ENCODE data around the gene HSF4. TPM values are rescaled to one million over a fixed set of nuclear protein-coding genes. Genes with fewer than 3 reads are reported as not detected.
A peak's percentile ranks its signal among the peaks of the same experiment; 100 is the strongest.

HSF4 gene
- total RNA-seq, 4 donors from 2014 or later: 56.5 to 351 (median 102) TPM

DNA sequence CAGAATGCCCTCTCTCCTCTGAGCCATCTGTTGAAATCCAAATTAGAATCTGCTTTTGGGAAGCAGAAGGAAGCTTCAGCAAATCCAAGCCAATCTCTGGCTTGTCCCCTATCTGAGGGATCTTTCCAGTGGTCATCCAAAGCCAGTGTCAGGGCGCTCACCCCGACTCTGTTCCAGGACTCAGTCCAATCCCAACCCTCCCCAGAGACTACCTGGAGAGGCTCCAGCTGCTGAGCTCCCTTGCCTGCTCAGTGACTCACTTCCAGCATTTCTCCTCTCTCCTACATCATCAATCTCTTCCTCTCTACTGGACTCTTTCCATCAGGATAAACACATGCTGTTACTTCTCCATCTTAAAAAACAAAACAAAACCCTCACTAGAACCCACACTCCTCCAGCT is 16.8 kb downstream of the HSF4 start:
- Histone ChIP-seq H3K36me3 (no peaks in the 10 kb centered on the region), H3K4me3 (no peak overlapping the region), H3K27ac (no peak overlapping the region), H3K27me3 (no peaks in the 10 kb centered on the region), H3K4me1 (peaks cover 52% of the 10 kb centered on the region), H3K9me3 (no peaks in the 10 kb centered on the region)
- 63% methylated on average over 2 of the region's 2 CpGs for WGBS
- no peak for TF ChIP-seq POLR2A (IDR thresholded peaks at IDR 0.05)
- TF ChIP-seq EP300 (IDR thresholded peaks at IDR 0.05): no peak
- TF ChIP-seq POLR2AphosphoS5 (IDR thresholded peaks at IDR 0.05): no peak
- TF ChIP-seq, protein P1, sequence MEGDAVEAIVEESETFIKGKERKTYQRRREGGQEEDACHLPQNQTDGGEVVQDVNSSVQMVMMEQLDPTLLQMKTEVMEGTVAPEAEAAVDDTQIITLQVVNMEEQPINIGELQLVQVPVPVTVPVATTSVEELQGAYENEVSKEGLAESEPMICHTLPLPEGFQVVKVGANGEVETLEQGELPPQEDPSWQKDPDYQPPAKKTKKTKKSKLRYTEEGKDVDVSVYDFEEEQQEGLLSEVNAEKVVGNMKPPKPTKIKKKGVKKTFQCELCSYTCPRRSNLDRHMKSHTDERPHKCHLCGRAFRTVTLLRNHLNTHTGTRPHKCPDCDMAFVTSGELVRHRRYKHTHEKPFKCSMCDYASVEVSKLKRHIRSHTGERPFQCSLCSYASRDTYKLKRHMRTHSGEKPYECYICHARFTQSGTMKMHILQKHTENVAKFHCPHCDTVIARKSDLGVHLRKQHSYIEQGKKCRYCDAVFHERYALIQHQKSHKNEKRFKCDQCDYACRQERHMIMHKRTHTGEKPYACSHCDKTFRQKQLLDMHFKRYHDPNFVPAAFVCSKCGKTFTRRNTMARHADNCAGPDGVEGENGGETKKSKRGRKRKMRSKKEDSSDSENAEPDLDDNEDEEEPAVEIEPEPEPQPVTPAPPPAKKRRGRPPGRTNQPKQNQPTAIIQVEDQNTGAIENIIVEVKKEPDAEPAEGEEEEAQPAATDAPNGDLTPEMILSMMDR (IDR thresholded peaks at IDR 0.05): no peak
- DNase-seq (ENCODE audit: low spot score in 2 of 2): no peak

DNA sequence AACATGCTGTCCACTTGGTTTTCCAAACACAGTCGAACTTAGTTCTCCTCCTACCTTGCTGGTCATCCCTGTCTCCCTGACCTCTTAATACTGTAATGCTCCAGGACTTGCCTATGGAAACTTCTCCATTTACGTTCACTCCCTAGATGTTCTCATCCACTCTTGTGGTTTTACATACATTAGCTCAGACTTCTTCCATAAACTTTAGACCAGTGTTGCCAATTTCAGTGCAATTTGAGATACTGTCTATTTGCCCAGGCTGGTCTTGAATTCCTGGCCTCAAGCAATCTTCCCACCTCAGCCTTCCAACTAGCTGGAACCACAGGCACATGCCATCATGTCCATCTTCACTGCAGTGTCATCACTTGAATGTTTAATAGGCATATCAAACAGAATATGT is 17.7 kb downstream of the HSF4 start:
- H3K27me3 ChIP-seq: no peaks in the 10 kb centered on the region
- H3K4me1 ChIP-seq: peaks cover 52% of the 10 kb centered on the region
- H3K36me3 ChIP-seq: no peaks in the 10 kb centered on the region
- H3K27ac ChIP-seq: no peak overlapping the region
- 75% methylated on average over 2 of the region's 2 CpGs for WGBS
- TF ChIP-seq POLR2A (IDR thresholded peaks at IDR 0.05) (no peak), POLR2AphosphoS5 (IDR thresholded peaks at IDR 0.05) (no peak), EP300 (IDR thresholded peaks at IDR 0.05) (no peak)
- TF ChIP-seq, protein P1 (IDR thresholded peaks at IDR 0.05): no peak
- no peaks in the 10 kb centered on the region for H3K9me3 ChIP-seq
- DNase-seq (ENCODE audit: low spot score in 2 of 2): no peak
- H3K4me3 ChIP-seq: no peak overlapping the region

DNA sequence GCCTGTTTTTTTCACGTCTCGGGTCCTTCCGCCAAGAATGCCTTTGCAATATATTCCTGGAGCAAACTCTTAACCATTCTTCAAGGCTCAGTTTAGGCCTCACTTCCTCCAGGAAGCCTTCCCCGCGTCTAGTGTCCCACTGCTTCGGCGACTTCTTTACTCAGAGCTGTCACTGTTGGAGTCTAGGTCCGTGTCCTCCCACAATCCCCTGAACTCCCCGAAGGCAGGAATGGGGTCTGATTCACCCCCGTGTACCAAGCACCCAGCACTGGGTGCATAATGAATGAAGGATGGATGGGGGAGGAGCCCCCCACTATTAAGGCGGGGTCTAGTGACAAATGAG is 18.7 kb downstream of the HSF4 start:
- 10% methylated on average over 11 of the region's 11 CpGs for WGBS
- DNase-seq (ENCODE audit: low spot score in 2 of 2): no peak
- H3K4me3 ChIP-seq: peak overlapping the region; percentile 72

DNA sequence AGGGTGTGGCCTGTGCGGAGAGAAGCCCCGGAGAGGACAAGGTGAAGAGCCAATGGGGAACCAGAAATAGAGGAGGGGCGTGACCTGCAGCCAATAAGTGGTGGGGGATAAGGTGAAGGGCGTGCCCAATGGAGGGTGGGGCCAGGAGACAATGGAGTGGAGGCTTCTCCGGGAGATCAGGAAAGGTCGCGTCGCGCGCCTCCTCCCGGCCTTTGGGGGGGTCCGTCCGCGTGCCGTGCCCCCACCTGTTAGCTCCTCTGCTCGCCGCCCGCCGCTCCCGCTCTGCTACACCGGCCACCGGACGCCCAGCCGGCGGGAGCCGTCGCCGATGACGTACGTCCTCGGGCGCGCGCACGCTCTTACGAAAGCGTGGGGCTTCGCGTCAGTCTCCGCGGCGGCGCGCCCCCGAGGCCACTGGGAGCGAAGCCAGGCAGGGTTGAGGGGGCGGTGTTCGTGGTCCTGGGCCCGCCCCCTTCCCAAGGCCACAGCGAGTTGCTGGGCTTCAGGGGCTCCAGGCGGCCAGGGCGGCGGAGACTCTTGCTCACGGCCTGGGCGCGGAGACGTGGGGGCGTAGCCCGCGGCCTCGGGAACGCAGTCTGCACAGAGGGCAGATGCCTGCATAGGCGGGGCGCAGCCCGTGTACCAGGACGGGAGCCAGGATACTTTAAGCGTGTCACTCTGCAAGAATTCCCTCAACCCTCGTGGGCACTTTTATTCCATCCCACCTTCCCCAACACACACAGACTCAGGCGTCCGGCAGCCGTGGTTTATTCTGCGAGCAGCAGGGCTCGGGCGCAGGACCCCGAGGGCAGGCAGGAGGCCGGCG is 19.3 kb downstream of the HSF4 start, which contains the start of gene MATCAP1:
Gene MATCAP1 (minus strand): TSS at position 337 of the 826 bp plus-strand sequence. CDS start 3,353 bp downstream, outside the sequence.
- peak in 1 of 2 donors; percentile 37 for TF ChIP-seq POLR2A (IDR thresholded peaks at IDR 0.05)
- TF ChIP-seq EP300 (IDR thresholded peaks at IDR 0.05): no peak
- TF ChIP-seq, protein P1 (IDR thresholded peaks at IDR 0.05): no peak
- peak in 2 of 3 donors; percentile 30 to 85 for TF ChIP-seq POLR2AphosphoS5 (IDR thresholded peaks at IDR 0.05)
- peaks cover 38% of the 10 kb centered on the region for H3K4me1 ChIP-seq
- H3K9me3 ChIP-seq: no peaks in the 10 kb centered on the region
- under 1% methylated on average over 39 of the region's 77 CpGs for WGBS
- no peaks in the 10 kb centered on the region for H3K36me3 ChIP-seq
- peak; percentile 97 to 98 for DNase-seq (ENCODE audit: low spot score in 2 of 2)
- peak within 1 kb of the TSS; percentile 96 for H3K27ac ChIP-seq
- no peaks in the 10 kb centered on the region for H3K27me3 ChIP-seq
- H3K4me3 ChIP-seq: peak within 1 kb of the TSS; percentile 72

More for the DNA sequence above, 18.7 kb downstream of the HSF4 start:
- H3K9me3 ChIP-seq: no peaks in the 10 kb centered on the region
- H3K27ac ChIP-seq: peak overlapping the region; percentile 96
- H3K36me3 ChIP-seq: no peaks in the 10 kb centered on the region
- H3K27me3 ChIP-seq: no peaks in the 10 kb centered on the region
- H3K4me1 ChIP-seq: peaks cover 44% of the 10 kb centered on the region
- TF ChIP-seq, protein P1 (IDR thresholded peaks at IDR 0.05): no peak
- TF ChIP-seq EP300 (IDR thresholded peaks at IDR 0.05) (no peak), POLR2AphosphoS5 (IDR thresholded peaks at IDR 0.05) (no peak), POLR2A (IDR thresholded peaks at IDR 0.05) (no peak)

DNA sequence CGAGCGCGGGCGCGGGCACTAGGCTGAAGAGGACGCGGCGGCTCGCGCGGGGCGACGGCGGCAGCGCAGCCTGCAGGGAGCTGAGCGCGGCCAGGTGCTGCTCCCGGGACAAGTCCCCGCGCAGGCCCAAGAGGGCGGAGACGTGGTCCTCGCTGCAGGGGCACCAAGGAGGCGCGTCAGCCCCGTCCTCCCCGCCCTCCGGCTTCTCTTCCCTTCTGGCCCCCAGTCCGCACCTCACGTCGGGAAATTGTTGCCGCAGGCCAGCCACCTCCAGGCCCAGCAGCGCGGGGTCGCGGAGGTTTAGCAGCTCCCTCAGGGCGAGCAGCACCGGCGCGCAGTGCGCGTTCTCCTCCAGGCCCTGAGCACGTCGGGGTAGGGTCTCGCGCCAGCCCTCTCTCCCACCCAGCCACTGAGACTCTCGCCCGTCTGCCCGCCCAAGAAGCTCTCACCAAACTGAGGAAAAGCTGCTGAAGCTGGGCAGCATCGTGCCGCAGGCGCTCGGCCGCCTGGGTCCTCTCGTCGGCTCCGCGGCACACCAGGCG is 20.0 kb downstream of the HSF4 start:
- no peak for DNase-seq (ENCODE audit: low spot score in 2 of 2)
- Histone ChIP-seq H3K9me3 (no peaks in the 10 kb centered on the region), H3K27ac (peak overlapping the region; percentile 96), H3K27me3 (no peaks in the 10 kb centered on the region), H3K36me3 (no peaks in the 10 kb centered on the region), H3K4me3 (peak overlapping the region; percentile 72), H3K4me1 (peaks cover 31% of the 10 kb centered on the region)
- TF ChIP-seq, protein P1 (IDR thresholded peaks at IDR 0.05): no peak
- no peak for TF ChIP-seq POLR2AphosphoS5 (IDR thresholded peaks at IDR 0.05)
- no peak for TF ChIP-seq EP300 (IDR thresholded peaks at IDR 0.05)
- no peak for TF ChIP-seq POLR2A (IDR thresholded peaks at IDR 0.05)
- 2% methylated on average over 19 of the region's 59 CpGs for WGBS
